H9 (cell line): Measurements from ENCODE around the gene SIPA1L3. TPM values are rescaled to one million over a fixed set of nuclear protein-coding genes. Genes with fewer than 3 reads are reported as not detected.

ENCODE experiments used
- DNase-seq: peaks from one replicate; pipeline ENCODE4 v3.0.0-alpha.2; 2017
- H2AFZ ChIP-seq: one replicate; pipeline ENCODE4 v1.6.1; 2013; ENCODE audit warnings: mild to moderate bottlenecking, low read length, control low read depth, moderate library complexity
- H2AK5ac ChIP-seq: 2 replicates; pipeline ENCODE4 v1.6.1; 2013; ENCODE audit warnings: low read length, control low read depth, mixed read lengths; ENCODE audit not compliant: insufficient read length
- H2BK120ac ChIP-seq: one replicate; pipeline ENCODE4 v1.6.1; 2013; ENCODE audit warnings: low read depth, mild to moderate bottlenecking, low read length, control low read depth, inconsistent platforms; ENCODE audit not compliant: poor library complexity, severe bottlenecking
- H2BK12ac ChIP-seq: 2 replicates; pipeline ENCODE4 v1.6.1; 2013; ENCODE audit warnings: low read length, control low read depth, mixed read lengths, low read depth; ENCODE audit not compliant: insufficient read length
- H2BK15ac ChIP-seq: 2 replicates; pipeline ENCODE4 v1.6.1; 2013; ENCODE audit warnings: low read depth, low read length, control low read depth
- H2BK20ac ChIP-seq: one replicate; pipeline ENCODE4 v1.6.1; 2013; ENCODE audit warnings: low read depth, mild to moderate bottlenecking, low read length, control low read depth, inconsistent platforms; ENCODE audit not compliant: poor library complexity, severe bottlenecking
- H2BK5ac ChIP-seq: 2 replicates; pipeline ENCODE4 v1.6.1; 2013; ENCODE audit warnings: low read length, control low read depth, mixed read lengths; ENCODE audit not compliant: insufficient read length
- H3K14ac ChIP-seq: 2 replicates; pipeline ENCODE4 v1.6.1; 2013; ENCODE audit warnings: low read length, control low read depth; ENCODE audit not compliant: insufficient read depth
- H3K18ac ChIP-seq: 2 replicates; pipeline ENCODE4 v1.6.1; 2013; ENCODE audit warnings: low read depth, mild to moderate bottlenecking, mixed read lengths, low read length, control low read depth; ENCODE audit not compliant: insufficient read length
- H3K23ac ChIP-seq: 2 replicates; pipeline ENCODE4 v1.6.1; 2013; ENCODE audit warnings: low read length, control low read depth, mixed read lengths, low read depth; ENCODE audit not compliant: insufficient read length
- H3K23me2 ChIP-seq: 2 replicates; pipeline ENCODE4 v1.6.1; 2013; ENCODE audit warnings: low read depth, mild to moderate bottlenecking, mixed read lengths, low read length, control low read depth; ENCODE audit not compliant: insufficient read length, poor library complexity, severe bottlenecking
- H3K27ac ChIP-seq: 2 replicates; pipeline ENCODE4 v1.5.1; 2013; ENCODE audit warnings: low read length, control low read depth, mixed read lengths, low read depth; ENCODE audit not compliant: insufficient read length
- H3K27me3 ChIP-seq: 2 replicates; pipeline ENCODE4 v1.6.1; 2013; ENCODE audit warnings: low read length, control low read depth, inconsistent platforms; ENCODE audit not compliant: insufficient read depth
- H3K4ac ChIP-seq: 2 replicates; pipeline ENCODE4 v1.6.1; 2013; ENCODE audit warnings: low read depth, mild to moderate bottlenecking, control low read depth, inconsistent platforms, low read length, moderate library complexity
- H3K4me1 ChIP-seq: 2 replicates; pipeline ENCODE4 v1.6.1; 2013; ENCODE audit warnings: low read length, control low read depth, inconsistent platforms; ENCODE audit not compliant: insufficient read depth
- H3K4me2 ChIP-seq: 2 replicates; pipeline ENCODE4 v1.6.1; 2013; ENCODE audit warnings: low read length, control low read depth, mixed read lengths; ENCODE audit not compliant: insufficient read length, insufficient read depth
- H3K56ac ChIP-seq: 2 replicates; pipeline ENCODE4 v1.6.1; 2013; ENCODE audit warnings: low read depth, mild to moderate bottlenecking, mixed read lengths, low read length, control low read depth; ENCODE audit not compliant: insufficient read length
- H3K79me1 ChIP-seq: 2 replicates; pipeline ENCODE4 v1.6.1; 2013; ENCODE audit warnings: low read depth, mild to moderate bottlenecking, moderate library complexity, low read length, control low read depth, inconsistent platforms; ENCODE audit not compliant: insufficient read depth, poor library complexity, severe bottlenecking
- H3K79me2 ChIP-seq: 2 replicates; pipeline ENCODE4 v1.6.1; 2013; ENCODE audit warnings: low read length, control low read depth, inconsistent platforms; ENCODE audit not compliant: insufficient read depth
- H3K9ac ChIP-seq: 2 replicates; pipeline ENCODE4 v1.6.1; 2013; ENCODE audit warnings: low read length, control low read depth, mixed read lengths; ENCODE audit not compliant: insufficient read length; ENCODE audit errors: extremely low read depth
- H3K9me3 ChIP-seq: one replicate; pipeline ENCODE4 v1.6.1; 2013; ENCODE audit warnings: low read depth, low read length, inconsistent platforms; ENCODE audit not compliant: control insufficient read depth
- H3T11ph ChIP-seq: one replicate; pipeline ENCODE4 v1.6.1; 2013; ENCODE audit warnings: mild to moderate bottlenecking, low read length, control low read depth, inconsistent platforms
- H4K20me1 ChIP-seq: one replicate; pipeline ENCODE4 v1.6.1; 2013; ENCODE audit not compliant: control insufficient read depth, insufficient read length, insufficient read depth
- H4K5ac ChIP-seq: 2 replicates; pipeline ENCODE4 v1.6.1; 2013; ENCODE audit warnings: low read depth, mild to moderate bottlenecking, mixed read lengths, low read length, control low read depth; ENCODE audit not compliant: insufficient read length
- H4K8ac ChIP-seq: replicated peaks from 2 replicates; pipeline ENCODE4 v1.6.1; 2013; ENCODE audit warnings: low read length, control low read depth, mixed read lengths, low read depth; ENCODE audit not compliant: insufficient read length
- H4K91ac ChIP-seq: 2 replicates; pipeline ENCODE4 v1.6.1; 2013; ENCODE audit warnings: low read depth, mild to moderate bottlenecking, moderate library complexity, mixed read lengths, low read length, control low read depth; ENCODE audit not compliant: insufficient read length
- H3K27ac Mint-ChIP-seq, 3 experiments: 2 replicates in 2 of 3; 3 replicates in 1 of 3; pipeline ENCODE4 v1.8.0; 2020 to 2021; ENCODE audit warnings: mixed read lengths in 3 of 3, mild to moderate bottlenecking in 1 of 3, moderate library complexity in 1 of 3
- H3K27me3 Mint-ChIP-seq: 2 replicates; pipeline ENCODE4 v1.8.0; 2021; ENCODE audit warnings: low read depth, mild to moderate bottlenecking, moderate library complexity, mixed read lengths
- H3K36me3 Mint-ChIP-seq, 3 experiments: 2 replicates in 2 of 3; 3 replicates in 1 of 3; pipeline ENCODE4 v1.8.0; 2020 to 2021; ENCODE audit warnings: low read depth in 3 of 3, mixed read lengths in 3 of 3; ENCODE audit not compliant: insufficient read depth in 1 of 3
- H3K4me1 Mint-ChIP-seq, 2 experiments: 2 replicates each; pipeline ENCODE4 v1.8.0; 2020; ENCODE audit warnings: mixed read lengths in 2 of 2
- H3K4me3 Mint-ChIP-seq, 2 experiments: 2 replicates in 1 of 2; 3 replicates in 1 of 2; pipeline ENCODE4 v1.8.0; 2020 to 2021; ENCODE audit warnings: mild to moderate bottlenecking in 2 of 2, mixed read lengths in 2 of 2, moderate library complexity in 1 of 2
- H3K9me3 Mint-ChIP-seq, 2 experiments: 2 replicates in 1 of 2; 3 replicates in 1 of 2; pipeline ENCODE4 v1.8.0; 2020; ENCODE audit warnings: mild to moderate bottlenecking in 2 of 2, mixed read lengths in 2 of 2, moderate library complexity in 1 of 2
- CTCF ChIP-seq: fragments of 200-600 bp; sonication (generic); conservative IDR thresholded peaks from 3 replicates; pipeline ENCODE4 v1.8.0; 2021; ENCODE audit warnings: antibody characterized with exemption, mild to moderate bottlenecking
- WGBS: extraction: QIAGEN DNeasy Blood & Tissue Kit; methylation state at CpG from one replicate; pipeline ENCODE4 v1.1.7; 2013; ENCODE audit warnings: missing lambda C conversion rate, low lambda C conversion rate, mixed read lengths; ENCODE audit not compliant: insufficient read length; ENCODE audit errors: extremely low coverage; 5-methylcytosine and 5-hydroxymethylcytosine counted together
- total RNA-seq: library from RNA; stranded (reverse); gene quantifications from 2 replicates; pipeline ENCODE4 v1.2.1, GENCODE V29; 2021

Gene SIPA1L3
- total RNA-seq, 1 experiment from 2014 or later = 40.1 TPM

- H3K23me2 ChIP-seq = no peaks in the 10 kb centered on the region
- no peak overlapping the region for H2BK20ac ChIP-seq
- H3K27ac Mint-ChIP-seq = no peak overlapping the region
- no peak overlapping the region for H2BK15ac ChIP-seq
- no peak for DNase-seq
- no peak overlapping the region for H3K56ac ChIP-seq
- no peak overlapping the region for H2AFZ ChIP-seq
- H3K79me2 ChIP-seq = no peaks in the 10 kb centered on the region
- no peak overlapping the region for H2BK5ac ChIP-seq
- H3K27me3 Mint-ChIP-seq = peaks cover 13% of the 10 kb centered on the region
- no CpG with 5 or more reads among the region's 11 CpGs for WGBS
- peaks cover 0 to 4% of the 10 kb centered on the region in 2 experiments; a peak in 1 of 5 replicates for H3K9me3 Mint-ChIP-seq
- no peak overlapping the region for H3K4me2 ChIP-seq
- no peak overlapping the region for H3K4me3 Mint-ChIP-seq
- no peaks in the 10 kb centered on the region for H3K9me3 ChIP-seq
- H3K9ac ChIP-seq = no peak overlapping the region
- no peak overlapping the region for H2BK120ac ChIP-seq
- no peaks in the 10 kb centered on the region for H3K79me1 ChIP-seq
- no peaks in the 10 kb centered on the region for H4K20me1 ChIP-seq
- no peak for TF ChIP-seq CTCF
- no peaks in the 10 kb centered on the region for H3K36me3 Mint-ChIP-seq
- peaks cover 0 to 3% of the 10 kb centered on the region in 2 experiments; a peak in 2 of 4 replicates for H3K4me1 Mint-ChIP-seq
- no peak overlapping the region for H3K18ac ChIP-seq
- H3K4me1 ChIP-seq = no peaks in the 10 kb centered on the region
- H3K23ac ChIP-seq = no peak overlapping the region
- no peak overlapping the region for H2BK12ac ChIP-seq
- H3T11ph ChIP-seq = no peak overlapping the region
- H3K27ac ChIP-seq = no peak overlapping the region
- no peak overlapping the region for H2AK5ac ChIP-seq
- H3K27me3 ChIP-seq = no peaks in the 10 kb centered on the region
- no peak overlapping the region for H4K91ac ChIP-seq
- no peak overlapping the region for H4K8ac ChIP-seq
- no peak overlapping the region for H3K4ac ChIP-seq
- H3K14ac ChIP-seq = no peak overlapping the region
- H4K5ac ChIP-seq = no peak overlapping the region
Observed at GRCh38 chr19:37893845-37894575, 13.0 kb upstream of the SIPA1L3 start.
